GM12872 (cell line): Measurements from ENCODE around the gene ATP6V1G1.

ENCODE experiments used
- CTCF ChIP-seq: IDR thresholded peaks from 3 replicates; pipeline ENCODE4 v1.5.1; 2011; ENCODE audit warnings: low read depth, mild to moderate bottlenecking, low read length, moderate library complexity; ENCODE audit not compliant: insufficient read depth

The ATP6V1G1 gene, protein sequence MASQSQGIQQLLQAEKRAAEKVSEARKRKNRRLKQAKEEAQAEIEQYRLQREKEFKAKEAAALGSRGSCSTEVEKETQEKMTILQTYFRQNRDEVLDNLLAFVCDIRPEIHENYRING

DNA sequence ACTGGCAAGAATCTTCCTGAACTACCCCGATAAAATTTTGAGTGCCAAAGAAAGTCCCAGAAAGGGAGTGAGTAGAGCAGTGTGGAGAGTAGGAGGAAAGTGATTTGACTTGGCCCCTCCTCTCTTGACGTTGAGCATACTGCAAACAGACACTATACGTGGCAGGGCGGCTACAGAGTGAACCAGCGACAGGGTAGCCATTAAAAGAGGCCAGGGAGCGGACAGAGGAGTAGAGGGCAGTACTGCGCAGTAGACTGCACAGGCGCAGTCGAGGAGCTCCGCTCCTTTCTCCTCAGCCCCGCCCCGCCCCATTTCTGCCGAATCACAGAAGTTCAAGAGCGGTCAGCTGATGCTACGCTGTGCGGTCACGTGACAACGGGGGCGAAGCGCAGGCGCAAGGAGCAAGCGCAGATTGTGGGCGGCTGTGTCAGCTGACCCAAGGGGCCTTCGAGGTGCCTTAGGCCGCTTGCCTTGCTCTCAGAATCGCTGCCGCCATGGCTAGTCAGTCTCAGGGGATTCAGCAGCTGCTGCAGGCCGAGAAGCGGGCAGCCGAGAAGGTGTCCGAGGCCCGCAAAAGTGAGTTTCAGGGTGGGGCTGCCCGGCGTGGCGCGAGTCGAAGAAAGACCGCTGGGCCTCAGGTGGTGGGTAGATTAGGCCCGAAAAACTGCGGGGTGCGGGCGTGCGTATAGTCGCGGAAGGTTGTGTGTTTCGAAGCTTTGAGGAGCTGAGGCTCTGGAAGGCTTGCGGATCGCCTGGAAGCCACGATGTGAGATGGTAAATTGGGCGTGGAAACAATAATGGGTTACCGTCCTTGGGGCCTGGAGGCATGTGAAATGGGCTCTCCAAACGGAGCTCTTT is at the start of gene ATP6V1G1:
Gene ATP6V1G1 (plus strand): TSS at position 425 of the 858 bp plus-strand sequence. CDS start 70 bp downstream, at position 495.
- TF ChIP-seq CTCF = 0 out of 3 replicates have a peak, but pooled peaks have one; percentile 16

GRCh38 chr9:114538241-114538640 is 49.3 kb upstream of the ATP6V1G1 start:
- TF ChIP-seq CTCF = peak; percentile 53

DNA sequence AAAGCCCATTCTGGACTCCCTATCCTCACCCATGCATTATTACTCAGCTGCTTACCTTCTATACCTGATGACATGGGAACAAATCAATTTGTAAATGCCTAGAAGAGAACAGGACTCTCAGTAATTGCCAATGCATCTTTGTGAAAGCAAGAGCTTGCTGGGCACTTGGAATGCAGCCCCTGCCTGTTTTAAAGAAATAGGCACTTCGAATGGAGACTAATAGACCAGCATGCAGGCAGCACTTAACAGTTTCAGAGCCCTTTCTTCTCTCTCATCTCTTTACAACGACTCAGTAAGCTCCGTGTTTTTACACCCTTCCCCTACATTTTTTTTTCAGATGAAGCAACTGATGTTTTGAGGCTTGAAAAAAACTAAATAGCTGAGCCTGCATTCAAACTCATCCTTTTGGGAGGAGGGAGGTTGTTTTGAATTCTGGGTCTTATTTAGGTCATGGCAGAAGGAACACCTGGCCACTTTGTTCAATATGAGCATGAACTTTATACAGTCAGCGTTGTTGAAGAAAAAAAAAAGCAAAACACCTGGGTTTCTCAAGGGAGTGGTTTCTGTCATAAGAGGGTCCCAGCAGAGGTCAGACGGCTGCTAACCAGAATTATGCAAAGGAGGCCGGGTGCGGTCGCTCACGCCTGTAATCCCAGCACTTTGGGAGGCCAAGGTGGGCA is 47.7 kb upstream of the ATP6V1G1 start:
- no peak for TF ChIP-seq CTCF

DNA sequence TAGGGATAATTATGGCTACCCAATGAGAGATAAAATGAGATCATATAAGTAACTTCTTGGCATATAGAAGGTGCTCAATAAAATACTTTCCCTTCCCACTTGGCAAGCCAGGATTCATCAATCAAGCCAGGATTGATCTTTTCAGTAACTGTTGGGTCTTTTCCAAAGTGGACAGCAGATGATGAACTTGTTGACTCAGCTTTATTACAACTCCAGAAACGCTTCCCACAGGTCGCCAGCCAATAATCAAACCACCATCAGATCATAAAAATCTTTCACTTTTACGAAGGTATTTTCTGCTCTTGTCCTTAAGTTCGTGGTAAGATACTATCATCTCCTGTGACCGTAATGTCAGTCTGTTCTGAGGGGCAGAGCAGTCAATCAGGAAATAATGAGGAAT is 42.5 kb upstream of the ATP6V1G1 start:
- no peak for TF ChIP-seq CTCF

GRCh38 chr9:114546851-114547250 is 40.7 kb upstream of the ATP6V1G1 start:
- no peak for TF ChIP-seq CTCF

DNA sequence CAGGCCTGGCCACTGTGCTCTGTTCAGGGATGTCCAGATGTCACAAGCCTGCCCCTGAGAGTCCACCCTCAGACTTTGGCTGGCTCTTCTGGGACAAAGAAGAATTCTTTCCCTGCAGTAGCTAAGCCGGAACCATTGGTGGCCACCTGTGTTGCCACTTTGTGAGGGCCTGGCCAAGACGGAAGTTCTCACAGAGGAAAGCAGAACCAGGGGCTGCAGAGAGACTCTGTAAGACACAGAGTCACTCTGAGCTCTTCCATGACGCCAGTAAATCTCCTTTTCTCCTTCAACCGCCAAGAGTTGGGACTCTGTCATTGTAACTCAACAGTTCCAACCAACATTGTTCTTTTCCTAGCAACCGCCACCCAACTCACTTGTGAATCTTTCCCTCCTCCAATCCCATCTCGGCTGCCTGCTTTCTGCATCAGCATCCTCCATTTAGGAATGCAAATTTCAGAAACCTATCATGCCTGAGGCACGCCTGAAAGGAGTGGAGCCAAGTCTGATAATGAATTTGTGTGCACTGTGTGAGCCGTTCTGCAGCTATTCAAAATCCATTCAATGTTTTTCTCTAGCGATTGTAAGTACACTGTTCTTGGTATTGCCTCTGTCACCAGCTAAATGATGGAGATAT is 37.8 kb upstream of the ATP6V1G1 start:
- no peak for TF ChIP-seq CTCF
